ENCODE data around the gene AK2.
A peak's percentile ranks its signal among the peaks of the same experiment; 100 is the strongest.
"Not testable (repeated sequence)": the region's sequence is repeated elsewhere in the genome, so short reads cannot be mapped to it uniquely, and the experiment has no call there.

Gene AK2

DNA sequence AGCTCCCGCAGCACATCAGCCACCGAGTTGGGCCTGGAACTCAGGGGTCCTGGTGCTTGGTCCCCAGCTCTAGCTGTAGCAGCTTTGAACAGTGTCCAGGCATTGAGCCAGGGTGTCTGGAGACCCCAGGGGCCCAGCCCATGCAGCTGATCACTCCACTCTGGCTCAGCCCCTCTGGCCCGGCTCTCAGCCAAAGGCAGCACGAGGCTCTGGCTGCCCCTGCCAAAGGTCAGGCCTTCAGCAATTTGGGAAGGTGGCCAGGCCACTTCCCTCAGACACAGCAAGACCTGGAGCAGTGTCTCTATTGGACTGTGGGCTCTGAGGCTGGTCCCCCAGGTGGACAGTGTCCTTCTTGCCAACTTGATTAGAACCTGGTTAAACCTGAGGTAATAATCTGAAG is 37.7 kb downstream of the AK2 start:
- no peak overlapping the region for H4K8ac ChIP-seq (ENCODE audit: low read depth, low read length)
- no peaks in the 10 kb centered on the region for H3K79me1 ChIP-seq (ENCODE audit: low read length)
- H3K27ac ChIP-seq (ENCODE audit: low read depth, low read length) = no peak overlapping the region
- no peak overlapping the region for H3K9ac ChIP-seq (ENCODE audit: low read length)
- no peaks in the 10 kb centered on the region for H3K79me2 ChIP-seq (ENCODE audit: control insufficient read depth, insufficient read depth, low read length)
- H3K4me3 ChIP-seq (ENCODE audit: low read length) = no peak overlapping the region
- no peak overlapping the region for H2BK5ac ChIP-seq (ENCODE audit: low read length)
- H2BK120ac ChIP-seq (ENCODE audit: low read depth, low read length) = no peak overlapping the region
- H3K18ac ChIP-seq (ENCODE audit: low read length) = no peak overlapping the region
- DNase-seq = no peak
- no peak overlapping the region for H3K56ac ChIP-seq (ENCODE audit: low read length)
- H3K36me3 ChIP-seq (ENCODE audit: control insufficient read depth, insufficient read depth, low read length) = no peaks in the 10 kb centered on the region
- no peaks in the 10 kb centered on the region for H3K4me1 ChIP-seq (ENCODE audit: control insufficient read depth, low read depth, low read length)
- no peak overlapping the region for H4K5ac ChIP-seq (ENCODE audit: low read length)
- no peaks in the 10 kb centered on the region for H3K27me3 ChIP-seq (ENCODE audit: insufficient read depth, low read length, poor library complexity)
- no peak overlapping the region for H3K23ac ChIP-seq (ENCODE audit: low read length)
- no peak overlapping the region for H3K4ac ChIP-seq (ENCODE audit: low read depth, low read length)
- no peak overlapping the region for H2BK15ac ChIP-seq (replicated peaks; ENCODE audit: low read depth)
- no CpG with 5 or more reads among the region's 4 CpGs for WGBS (ENCODE audit: extremely low coverage, insufficient coverage, low lambda C conversion rate)
- H2AK5ac ChIP-seq (ENCODE audit: low read length) = no peak overlapping the region
- no peak overlapping the region for H3K4me2 ChIP-seq (ENCODE audit: low read length)

DNA sequence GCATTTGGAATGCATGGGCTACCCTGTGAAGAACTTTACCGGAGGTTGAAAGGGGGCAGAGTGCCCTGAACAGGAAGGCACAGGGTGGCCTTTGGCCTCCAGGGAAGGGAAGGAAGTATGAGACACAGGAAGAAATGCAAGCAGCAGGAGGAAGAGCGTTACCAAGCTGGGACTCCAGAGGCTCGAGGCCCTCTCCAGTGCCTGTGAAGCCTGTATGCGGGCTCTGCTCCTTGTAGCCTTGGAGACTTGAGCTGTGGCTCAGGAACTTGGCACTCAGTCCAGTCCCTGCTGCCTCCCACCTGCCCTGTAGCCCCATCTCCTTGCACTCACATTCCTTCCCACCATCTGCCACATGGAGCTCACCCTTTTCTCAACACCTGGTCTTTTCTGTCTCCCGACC is 38.6 kb downstream of the AK2 start:
- Histone ChIP-seq H2BK120ac (ENCODE audit: low read depth, low read length) (no peak overlapping the region), H3K9ac (ENCODE audit: low read length) (no peak overlapping the region), H2BK5ac (ENCODE audit: low read length) (no peak overlapping the region), H3K56ac (ENCODE audit: low read length) (no peak overlapping the region), H3K4me3 (ENCODE audit: low read length) (no peak overlapping the region), H3K79me1 (ENCODE audit: low read length) (no peaks in the 10 kb centered on the region), H2AK5ac (ENCODE audit: low read length) (no peak overlapping the region), H3K27ac (ENCODE audit: low read depth, low read length) (no peak overlapping the region), H3K18ac (ENCODE audit: low read length) (no peak overlapping the region), H3K4ac (ENCODE audit: low read depth, low read length) (no peak overlapping the region), H4K8ac (ENCODE audit: low read depth, low read length) (no peak overlapping the region), H3K4me1 (ENCODE audit: control insufficient read depth, low read depth, low read length) (no peaks in the 10 kb centered on the region), H3K79me2 (ENCODE audit: control insufficient read depth, insufficient read depth, low read length) (no peaks in the 10 kb centered on the region), H3K36me3 (ENCODE audit: control insufficient read depth, insufficient read depth, low read length) (no peaks in the 10 kb centered on the region), H3K23ac (ENCODE audit: low read length) (no peak overlapping the region), H2BK15ac (replicated peaks; ENCODE audit: low read depth) (no peak overlapping the region), H4K5ac (ENCODE audit: low read length) (no peak overlapping the region), H3K4me2 (ENCODE audit: low read length) (no peak overlapping the region), H3K27me3 (ENCODE audit: insufficient read depth, low read length, poor library complexity) (no peaks in the 10 kb centered on the region)
- DNase-seq = no peak
- WGBS (ENCODE audit: extremely low coverage, insufficient coverage, low lambda C conversion rate) = no CpG with 5 or more reads among the region's 5 CpGs

DNA sequence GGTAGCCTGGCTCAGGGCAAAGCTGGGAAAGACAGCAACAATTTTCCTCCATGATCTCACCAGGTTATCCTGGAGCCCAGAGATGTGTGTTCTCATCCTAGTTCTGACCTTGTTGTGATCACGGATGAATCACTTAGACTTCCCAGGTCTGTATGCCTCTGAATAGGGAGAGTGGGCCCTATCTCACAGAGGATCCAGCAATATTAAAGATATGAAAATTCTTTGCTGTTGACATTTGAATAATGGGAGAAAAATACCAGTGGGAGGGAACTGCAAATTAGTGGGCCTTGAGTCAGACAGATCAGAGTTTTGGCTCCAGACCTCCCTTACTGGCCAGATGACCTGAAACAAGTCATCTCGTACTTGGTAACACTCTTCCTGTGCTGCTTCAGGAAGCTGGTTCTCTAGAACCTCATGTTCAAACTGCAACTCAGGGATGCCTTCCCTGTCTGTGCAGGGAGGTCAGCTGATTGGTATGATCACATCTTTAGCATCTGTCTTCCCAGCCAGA is 39.2 kb downstream of the AK2 start:
- Histone ChIP-seq H4K8ac (ENCODE audit: low read depth, low read length) (no peak overlapping the region), H3K27ac (ENCODE audit: low read depth, low read length) (no peak overlapping the region), H3K18ac (ENCODE audit: low read length) (no peak overlapping the region), H3K23ac (ENCODE audit: low read length) (no peak overlapping the region), H4K5ac (ENCODE audit: low read length) (no peak overlapping the region), H3K4me1 (ENCODE audit: control insufficient read depth, low read depth, low read length) (peaks cover 1% of the 10 kb centered on the region), H2AK5ac (ENCODE audit: low read length) (no peak overlapping the region), H3K27me3 (ENCODE audit: insufficient read depth, low read length, poor library complexity) (no peaks in the 10 kb centered on the region), H3K79me2 (ENCODE audit: control insufficient read depth, insufficient read depth, low read length) (no peaks in the 10 kb centered on the region), H2BK120ac (ENCODE audit: low read depth, low read length) (no peak overlapping the region), H2BK5ac (ENCODE audit: low read length) (no peak overlapping the region), H3K9ac (ENCODE audit: low read length) (no peak overlapping the region), H3K4me2 (ENCODE audit: low read length) (no peak overlapping the region), H3K79me1 (ENCODE audit: low read length) (no peaks in the 10 kb centered on the region), H3K4me3 (ENCODE audit: low read length) (no peak overlapping the region), H3K56ac (ENCODE audit: low read length) (no peak overlapping the region), H2BK15ac (replicated peaks; ENCODE audit: low read depth) (no peak overlapping the region), H3K4ac (ENCODE audit: low read depth, low read length) (no peak overlapping the region), H3K36me3 (ENCODE audit: control insufficient read depth, insufficient read depth, low read length) (no peaks in the 10 kb centered on the region)
- WGBS (ENCODE audit: extremely low coverage, insufficient coverage, low lambda C conversion rate) = no CpG with 5 or more reads among the region's 2 CpGs
- DNase-seq = no peak

DNA sequence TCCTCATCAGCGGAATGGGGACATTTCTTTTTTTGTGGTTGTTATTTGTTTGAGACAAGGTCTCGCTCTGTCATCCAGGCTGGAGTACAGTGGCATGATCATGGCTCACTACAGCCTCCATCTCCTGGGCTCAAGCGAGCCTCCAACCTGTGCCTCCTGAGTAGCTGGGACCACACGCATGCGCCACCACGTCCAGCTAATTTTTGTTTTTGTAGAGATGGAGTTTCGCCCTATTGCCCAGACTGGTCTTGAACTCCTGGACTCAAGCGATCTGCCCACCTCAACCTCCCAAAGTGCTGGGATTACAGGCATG is 43.4 kb downstream of the AK2 start:
- H3K4me2 ChIP-seq (ENCODE audit: low read length); H3K27ac ChIP-seq (ENCODE audit: low read depth, low read length); H2BK5ac ChIP-seq (ENCODE audit: low read length); H2AK5ac ChIP-seq (ENCODE audit: low read length); H2BK15ac ChIP-seq (replicated peaks; ENCODE audit: low read depth); H3K4me1 ChIP-seq (ENCODE audit: control insufficient read depth, low read depth, low read length); H3K18ac ChIP-seq (ENCODE audit: low read length); H3K9ac ChIP-seq (ENCODE audit: low read length); H3K4ac ChIP-seq (ENCODE audit: low read depth, low read length); DNase-seq; H3K79me1 ChIP-seq (ENCODE audit: low read length); H3K79me2 ChIP-seq (ENCODE audit: control insufficient read depth, insufficient read depth, low read length); H3K27me3 ChIP-seq (ENCODE audit: insufficient read depth, low read length, poor library complexity); H4K8ac ChIP-seq (ENCODE audit: low read depth, low read length); H3K56ac ChIP-seq (ENCODE audit: low read length); H4K5ac ChIP-seq (ENCODE audit: low read length); H3K4me3 ChIP-seq (ENCODE audit: low read length); H3K36me3 ChIP-seq (ENCODE audit: control insufficient read depth, insufficient read depth, low read length); H2BK120ac ChIP-seq (ENCODE audit: low read depth, low read length); H3K23ac ChIP-seq (ENCODE audit: low read length): not testable (repeated sequence)
- WGBS (ENCODE audit: extremely low coverage, insufficient coverage, low lambda C conversion rate) = no CpG with 5 or more reads among the region's 8 CpGs

DNA sequence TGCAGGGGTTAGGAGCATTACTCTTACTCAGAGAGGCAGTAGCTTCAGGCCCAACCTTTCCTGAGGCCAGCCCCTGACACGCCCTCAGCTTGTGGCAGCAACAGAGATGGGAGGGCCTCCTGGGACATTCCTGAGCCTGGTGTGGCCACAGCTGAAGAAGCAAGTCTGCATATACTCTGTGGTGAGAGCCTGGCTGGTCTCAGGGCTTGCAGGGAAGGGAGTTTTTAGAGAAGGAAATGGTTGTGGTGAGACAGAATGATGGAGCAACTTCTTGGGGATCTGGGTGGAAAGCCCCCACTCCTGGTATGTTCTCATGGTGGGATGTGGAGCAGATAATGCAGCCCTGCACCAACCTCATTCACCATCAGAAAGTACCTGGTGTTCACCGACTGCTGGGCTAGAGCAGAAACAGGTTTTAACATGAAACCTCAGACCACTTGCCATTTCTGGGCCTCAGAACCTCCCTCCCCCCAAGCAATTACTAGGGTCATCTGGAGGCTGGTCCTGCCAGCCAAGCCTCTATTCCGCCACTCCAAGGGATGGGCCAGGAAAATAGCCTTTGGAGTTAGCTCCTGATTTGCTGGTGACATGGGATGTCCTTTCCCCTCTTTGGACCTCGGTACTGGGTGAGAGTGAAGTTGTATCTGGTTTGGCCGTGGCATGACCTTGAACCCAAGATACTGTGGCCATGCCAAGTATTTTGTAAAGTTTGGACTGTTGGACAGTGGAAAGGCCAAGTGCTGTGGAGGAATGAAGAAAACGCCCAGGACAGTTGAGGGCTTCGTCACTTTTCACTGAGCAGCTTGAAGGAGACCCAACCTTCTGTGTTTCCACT is 44.0 kb downstream of the AK2 start:
- Histone ChIP-seq H3K18ac (ENCODE audit: low read length) (no peak overlapping the region), H3K23ac (ENCODE audit: low read length) (no peak overlapping the region), H3K4me2 (ENCODE audit: low read length) (no peak overlapping the region), H2BK120ac (ENCODE audit: low read depth, low read length) (no peak overlapping the region), H4K5ac (ENCODE audit: low read length) (no peak overlapping the region), H3K27ac (ENCODE audit: low read depth, low read length) (no peak overlapping the region), H3K4me1 (ENCODE audit: control insufficient read depth, low read depth, low read length) (peaks cover 1% of the 10 kb centered on the region), H3K4me3 (ENCODE audit: low read length) (no peak overlapping the region), H2BK5ac (ENCODE audit: low read length) (no peak overlapping the region), H3K27me3 (ENCODE audit: insufficient read depth, low read length, poor library complexity) (no peaks in the 10 kb centered on the region), H3K36me3 (ENCODE audit: control insufficient read depth, insufficient read depth, low read length) (no peaks in the 10 kb centered on the region), H3K56ac (ENCODE audit: low read length) (no peak overlapping the region), H3K79me1 (ENCODE audit: low read length) (no peaks in the 10 kb centered on the region), H4K8ac (ENCODE audit: low read depth, low read length) (no peak overlapping the region), H3K4ac (ENCODE audit: low read depth, low read length) (no peak overlapping the region), H3K9ac (ENCODE audit: low read length) (no peak overlapping the region), H3K79me2 (ENCODE audit: control insufficient read depth, insufficient read depth, low read length) (no peaks in the 10 kb centered on the region), H2AK5ac (ENCODE audit: low read length) (no peak overlapping the region), H2BK15ac (replicated peaks; ENCODE audit: low read depth) (no peak overlapping the region)
- DNase-seq = peak; percentile 97
- no CpG with 5 or more reads among the region's 7 CpGs for WGBS (ENCODE audit: extremely low coverage, insufficient coverage, low lambda C conversion rate)

Measured in mesendoderm (in vitro differentiated cells).